ENCODE results near the gene CCDC177.

Gene CCDC177

GRCh38 chr14:69528930-69529329 lies 45.7 kb downstream of the CCDC177 start:
- DNase-seq (ENCODE audit: low read depth) = no peak

GRCh38 chr14:69528143-69528542 lies 46.5 kb downstream of the CCDC177 start:
- no peak for DNase-seq (ENCODE audit: low read depth)

- no peak for DNase-seq (ENCODE audit: low read depth)
These were observed 47.0 kb downstream of the CCDC177 start for GRCh38 chr14:69527635-69528034.

GRCh38 chr14:69525896-69526295 lies 48.8 kb downstream of the CCDC177 start:
- DNase-seq (ENCODE audit: low read depth) = no peak

GRCh38 chr14:69522026-69522425 lies 52.6 kb downstream of the CCDC177 start:
- no peak for DNase-seq (ENCODE audit: low read depth)
